ENCODE data around the gene MIDN.

DNA sequence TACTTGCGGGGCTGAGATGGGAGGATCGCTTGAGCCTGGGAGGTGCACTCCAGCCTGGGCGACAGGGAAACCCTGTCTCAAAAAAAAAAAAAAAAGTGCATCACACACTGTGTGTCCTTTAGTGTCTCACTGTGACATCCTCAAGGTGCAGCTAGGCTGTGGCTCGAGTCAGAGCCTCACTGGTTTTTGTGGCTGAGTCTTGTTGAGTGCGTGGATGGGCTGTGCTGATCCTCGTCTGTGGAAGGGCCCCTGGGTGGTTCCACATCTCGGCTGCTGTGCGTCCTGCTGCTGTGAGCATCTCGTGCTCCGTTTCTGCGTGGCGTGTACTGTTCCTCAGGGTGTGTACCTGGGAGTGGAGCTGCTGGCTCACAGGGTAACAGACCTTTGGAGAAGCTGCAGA, 31.6 kb upstream of the MIDN start:
- TF ChIP-seq TAF1 (IDR thresholded peaks at IDR 0.05; ENCODE audit: borderline replicate concordance, low read depth, low read length) = no peak
- no peak for TF ChIP-seq POLR2A (IDR thresholded peaks at IDR 0.05; ENCODE audit: low read depth, low read length)
- TF ChIP-seq POLR2AphosphoS5 (IDR thresholded peaks at IDR 0.05; ENCODE audit: low read depth, low read length) = no peak

All from GM12892 (cell line).